ENCODE measurements around the gene GP9. TPM values are rescaled to one million over a fixed set of nuclear protein-coding genes. Genes with fewer than 3 reads are reported as not detected.

Gene GP9
- total and polyA plus RNA-seq, 9 of the 15 experiments (the other 6 are each of a cell fraction or from before 2014, with no cell fraction given), result not detected

DNA sequence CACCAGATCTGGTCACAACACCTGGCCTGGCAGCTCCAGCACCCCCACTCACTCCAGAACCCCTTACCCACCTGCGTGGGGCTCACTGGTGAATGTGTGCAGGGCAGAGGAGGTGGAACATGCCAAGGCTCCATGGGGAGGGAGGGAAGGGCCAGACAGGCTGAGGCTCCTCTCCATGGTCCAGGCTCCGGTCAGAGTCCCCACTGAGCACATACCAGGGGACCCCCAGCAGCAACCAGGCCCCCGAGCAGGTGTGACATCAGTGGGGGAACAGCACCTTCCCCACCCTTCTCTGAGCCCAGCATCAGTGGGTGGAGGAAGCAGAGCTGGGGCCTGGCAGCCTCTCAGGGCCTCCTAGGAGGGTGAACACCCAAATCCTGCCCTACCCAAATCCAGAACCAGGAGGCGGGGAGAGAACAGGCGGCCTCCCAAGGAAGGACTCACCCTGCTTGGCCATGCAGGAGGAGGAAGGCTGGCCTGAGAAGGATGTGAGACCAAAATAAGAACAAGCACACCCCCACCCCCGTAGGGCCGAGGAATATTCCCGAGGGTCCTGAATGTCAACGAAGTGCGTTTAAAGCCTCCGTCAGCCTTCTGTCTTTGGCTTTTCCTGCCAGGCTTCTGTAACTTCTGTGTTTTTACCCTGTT, 1.1 kb upstream of the GP9 start:
- H3K9me3 ChIP-seq (replicated peaks; ENCODE audit: control insufficient read depth, insufficient read depth, low read depth, low read length), result no peaks in the 10 kb centered on the region
- CTCF ChIA-PET (ENCODE audit: low intra/inter-chr PET ratio), result no interaction called here
- H4K20me1 ChIP-seq (replicated peaks; ENCODE audit: control insufficient read depth, insufficient read depth, low read length), result no peaks in the 10 kb centered on the region
- BruUV-seq (replicated peaks), result no TSS peak
- H3K9me1 ChIP-seq (ENCODE audit: control insufficient read depth, insufficient read depth, low read length), result no peaks in the 10 kb centered on the region
- H3K9ac ChIP-seq (ENCODE audit: insufficient read depth in 1 of 2, low read depth in 2 of 2, low read length in 2 of 2), result no peak overlapping the region
- H3K4me3 ChIP-seq, result no peak overlapping the region
- no peak overlapping the region for H3K4me2 ChIP-seq (ENCODE audit: insufficient read depth, low read length)
- no peaks in the 10 kb centered on the region for H3K36me3 ChIP-seq (ENCODE audit: control insufficient read depth, insufficient read depth, low read length)
- ATAC-seq, result no peak
- peaks cover 22 to 33% of the 10 kb centered on the region in 2 experiments; a peak in 4 of 5 replicates for H3K4me1 ChIP-seq (replicated peaks in 1 of 2; ENCODE audit: control insufficient read depth in 2 of 2, insufficient read depth in 2 of 2, low read length in 2 of 2)
- intact Hi-C loops (cut with micrococcal nuclease), result no loop called here
- 57% methylated on average over 5 of the region's 11 CpGs for WGBS (ENCODE audit: insufficient coverage, low coverage, missing lambda C conversion rate)
- no peak for DNase-seq (ENCODE audit: extremely low read depth in 1 of 4, low spot score in 3 of 4)
- POLR2A ChIA-PET, result interaction anchor here (0.6 to 0.7 kb wide), 3 partner anchors 15 to 188 kb away, joined by 3 read pairs; no protein-coding TSS in a partner anchor
- no peak overlapping the region for H3K27ac ChIP-seq (ENCODE audit: extremely low read depth, low read depth, low read length)
- in situ Hi-C loops (cut with MboI), result no loop called here
- FAIRE-seq, result no peak
- H3K79me2 ChIP-seq (ENCODE audit: control insufficient read depth, insufficient read depth, low read length), result no peaks in the 10 kb centered on the region
- H3K27me3 ChIP-seq (ENCODE audit: control insufficient read depth in 2 of 2, insufficient read depth in 2 of 2, low read length in 2 of 2), result no peaks in the 10 kb centered on the region
- H2AFZ ChIP-seq (ENCODE audit: low read depth, low read length), result no peak overlapping the region
- TF ChIP-seq, protein P1, sequence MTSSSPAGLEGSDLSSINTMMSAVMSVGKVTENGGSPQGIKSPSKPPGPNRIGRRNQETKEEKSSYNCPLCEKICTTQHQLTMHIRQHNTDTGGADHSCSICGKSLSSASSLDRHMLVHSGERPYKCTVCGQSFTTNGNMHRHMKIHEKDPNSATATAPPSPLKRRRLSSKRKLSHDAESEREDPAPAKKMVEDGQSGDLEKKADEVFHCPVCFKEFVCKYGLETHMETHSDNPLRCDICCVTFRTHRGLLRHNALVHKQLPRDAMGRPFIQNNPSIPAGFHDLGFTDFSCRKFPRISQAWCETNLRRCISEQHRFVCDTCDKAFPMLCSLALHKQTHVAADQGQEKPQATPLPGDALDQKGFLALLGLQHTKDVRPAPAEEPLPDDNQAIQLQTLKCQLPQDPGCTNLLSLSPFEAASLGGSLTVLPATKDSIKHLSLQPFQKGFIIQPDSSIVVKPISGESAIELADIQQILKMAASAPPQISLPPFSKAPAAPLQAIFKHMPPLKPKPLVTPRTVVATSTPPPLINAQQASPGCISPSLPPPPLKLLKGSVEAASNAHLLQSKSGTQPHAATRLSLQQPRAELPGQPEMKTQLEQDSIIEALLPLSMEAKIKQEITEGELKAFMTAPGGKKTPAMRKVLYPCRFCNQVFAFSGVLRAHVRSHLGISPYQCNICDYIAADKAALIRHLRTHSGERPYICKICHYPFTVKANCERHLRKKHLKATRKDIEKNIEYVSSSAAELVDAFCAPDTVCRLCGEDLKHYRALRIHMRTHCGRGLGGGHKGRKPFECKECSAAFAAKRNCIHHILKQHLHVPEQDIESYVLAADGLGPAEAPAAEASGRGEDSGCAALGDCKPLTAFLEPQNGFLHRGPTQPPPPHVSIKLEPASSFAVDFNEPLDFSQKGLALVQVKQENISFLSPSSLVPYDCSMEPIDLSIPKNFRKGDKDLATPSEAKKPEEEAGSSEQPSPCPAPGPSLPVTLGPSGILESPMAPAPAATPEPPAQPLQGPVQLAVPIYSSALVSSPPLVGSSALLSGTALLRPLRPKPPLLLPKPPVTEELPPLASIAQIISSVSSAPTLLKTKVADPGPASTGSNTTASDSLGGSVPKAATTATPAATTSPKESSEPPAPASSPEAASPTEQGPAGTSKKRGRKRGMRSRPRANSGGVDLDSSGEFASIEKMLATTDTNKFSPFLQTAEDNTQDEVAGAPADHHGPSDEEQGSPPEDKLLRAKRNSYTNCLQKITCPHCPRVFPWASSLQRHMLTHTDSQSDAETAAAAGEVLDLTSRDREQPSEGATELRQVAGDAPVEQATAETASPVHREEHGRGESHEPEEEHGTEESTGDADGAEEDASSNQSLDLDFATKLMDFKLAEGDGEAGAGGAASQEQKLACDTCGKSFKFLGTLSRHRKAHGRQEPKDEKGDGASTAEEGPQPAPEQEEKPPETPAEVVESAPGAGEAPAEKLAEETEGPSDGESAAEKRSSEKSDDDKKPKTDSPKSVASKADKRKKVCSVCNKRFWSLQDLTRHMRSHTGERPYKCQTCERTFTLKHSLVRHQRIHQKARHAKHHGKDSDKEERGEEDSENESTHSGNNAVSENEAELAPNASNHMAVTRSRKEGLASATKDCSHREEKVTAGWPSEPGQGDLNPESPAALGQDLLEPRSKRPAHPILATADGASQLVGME (CRISPR knock-in tag; IDR thresholded peaks at IDR 0.05), result no peak
- TF ChIP-seq ZBTB1 (CRISPR knock-in tag; IDR thresholded peaks at IDR 0.05; ENCODE audit: borderline replicate concordance, low read depth), result no peak
- TF ChIP-seq KAT2B (IDR thresholded peaks at IDR 0.05; ENCODE audit: low read depth, low read length), result no peak
- no peak for TF ChIP-seq SRSF3 (IDR thresholded peaks at IDR 0.05; ENCODE audit: insufficient read depth, low read length)
- no peak for TF ChIP-seq NFE2 (IDR thresholded peaks at IDR 0.05; ENCODE audit: low read depth)
- no peak for TF ChIP-seq SAFB2 (IDR thresholded peaks at IDR 0.05; ENCODE audit: borderline replicate concordance, low read depth, low read length, severe bottlenecking)
- TF ChIP-seq, protein P2, sequence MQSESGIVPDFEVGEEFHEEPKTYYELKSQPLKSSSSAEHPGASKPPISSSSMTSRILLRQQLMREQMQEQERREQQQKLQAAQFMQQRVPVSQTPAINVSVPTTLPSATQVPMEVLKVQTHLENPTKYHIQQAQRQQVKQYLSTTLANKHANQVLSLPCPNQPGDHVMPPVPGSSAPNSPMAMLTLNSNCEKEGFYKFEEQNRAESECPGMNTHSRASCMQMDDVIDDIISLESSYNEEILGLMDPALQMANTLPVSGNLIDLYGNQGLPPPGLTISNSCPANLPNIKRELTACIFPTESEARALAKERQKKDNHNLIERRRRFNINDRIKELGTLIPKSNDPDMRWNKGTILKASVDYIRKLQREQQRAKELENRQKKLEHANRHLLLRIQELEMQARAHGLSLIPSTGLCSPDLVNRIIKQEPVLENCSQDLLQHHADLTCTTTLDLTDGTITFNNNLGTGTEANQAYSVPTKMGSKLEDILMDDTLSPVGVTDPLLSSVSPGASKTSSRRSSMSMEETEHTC (IDR thresholded peaks at IDR 0.05), result no peak
- TF ChIP-seq HNRNPH1 (optimal IDR thresholded peaks at IDR 0.05; ENCODE audit: low read depth, low read length), result no peak
- TF ChIP-seq HSF4 (CRISPR knock-in tag; IDR thresholded peaks at IDR 0.05; ENCODE audit: borderline replicate concordance), result no peak
- TF ChIP-seq MCM3 (IDR thresholded peaks at IDR 0.05), result no peak
- no peak for TF ChIP-seq ETV6 (IDR thresholded peaks at IDR 0.05; ENCODE audit: borderline replicate concordance in 1 of 2, low read depth in 2 of 2, low read length in 1 of 2)
- TF ChIP-seq ETV6 (CRISPR knock-in tag; IDR thresholded peaks at IDR 0.05; ENCODE audit: borderline replicate concordance), result no peak
- TF ChIP-seq GABPB2 (CRISPR knock-in tag; conservative IDR thresholded peaks at IDR 0.05), result no peak
- TF ChIP-seq POLR2H (tag; IDR thresholded peaks at IDR 0.05; ENCODE audit: low read depth), result no peak
- TF ChIP-seq ZNF232 (CRISPR knock-in tag; IDR thresholded peaks at IDR 0.05), result no peak
- no peak for TF ChIP-seq SMAD1 (IDR thresholded peaks at IDR 0.05; ENCODE audit: low read depth, low read length, partially characterized antibody)
